Stomach (tissue), 9 donors: ENCODE results near the gene MST1. TPM values are rescaled to one million over a fixed set of nuclear protein-coding genes. Genes with fewer than 3 reads are reported as not detected.
A peak's percentile ranks its signal among the peaks of the same experiment; 100 is the strongest.

ENCODE experiments used
- DNase-seq, 2 donors: peaks; one replicate each; pipeline versions ENCODE4 v3.0.0 to v3.0.0-alpha.2; 2013 to 2019
- H3K27ac ChIP-seq, 5 donors: fragments of 200-600 bp in 4 of 5; sonication (generic) in 4 of 5; one replicate each; pipeline ENCODE4 v1.5.1; 2013 to 2019; ENCODE audit warnings: mild to moderate bottlenecking in 1 of 5, moderate library complexity in 1 of 5
- H3K27me3 ChIP-seq, 3 donors: fragments of 200-600 bp; sonication (generic); one replicate each; pipeline ENCODE4 v1.5.1; 2017 to 2019; ENCODE audit warnings: mixed run types in 1 of 3
- H3K36me3 ChIP-seq, 4 donors: fragments of 200-600 bp; sonication (generic); 1 replicate in 3 of 4; 2 replicates in 1 of 4; pipeline ENCODE4 v1.5.1; 2016 to 2019
- H3K4me1 ChIP-seq, 4 donors: fragments of 200-600 bp; sonication (generic); one replicate each; pipeline ENCODE4 v1.5.1; 2016 to 2019
- H3K4me3 ChIP-seq, 4 donors: fragments of 200-600 bp; sonication (generic) in 3 of 4; one replicate each; pipeline ENCODE4 v1.5.1; 2016 to 2019; ENCODE audit warnings: mild to moderate bottlenecking in 1 of 4
- H3K9me3 ChIP-seq, 4 donors: fragments of 200-600 bp; sonication (generic); one replicate each; pipeline ENCODE4 v1.5.1; 2016 to 2019
- EP300 ChIP-seq: sonication (generic); formaldehyde crosslinking; IDR thresholded peaks from one replicate; pipeline ENCODE4 v1.6.1; 2017; ENCODE audit warnings: antibody characterized with exemption
- POLR2A ChIP-seq, 4 donors: fragments of 450-650 bp; IDR thresholded peaks; one replicate each; pipeline ENCODE4 v1.6.1; 2016; ENCODE audit warnings: antibody characterized with exemption in 4 of 4, control low read depth in 2 of 4, mild to moderate bottlenecking in 1 of 4, moderate library complexity in 1 of 4
- POLR2AphosphoS5 ChIP-seq, 3 donors: sonication (generic); formaldehyde crosslinking; IDR thresholded peaks; one replicate each; pipeline ENCODE4 v1.6.1; 2016; ENCODE audit warnings: antibody characterized with exemption in 3 of 3
- WGBS, 5 donors: extraction: QIAGEN DNeasy Blood & Tissue Kit in 3 of 5; methylation state at CpG; one replicate each; pipeline versions ENCODE4 v1.1.5 to v1.1.7; 2013 to 2018; 5-methylcytosine and 5-hydroxymethylcytosine counted together
- intact Hi-C: fragments of 100-400 bp; cut with DNase I; formaldehyde crosslinking; loops from one replicate; pipeline ENCODE4 v1.15.1; 2023; ENCODE audit warnings: low total_unique reads
- polyA plus RNA-seq, 3 donors: library from polyadenylated mRNA; stranded (reverse); fragments of 200-250 nt; gene quantifications; one replicate each; pipeline ENCODE4 v1.2.3, GENCODE V29; 2013
- total RNA-seq, 5 donors: library from RNA; depleted of rRNA; stranded (reverse); fragments of >200 nt; gene quantifications; one replicate each; pipeline versions ENCODE4 v1.1.0 to v1.2.3, GENCODE V29; 2014 to 2016
- TF ChIP-seq, protein P1 (sequence below), 7 experiments: fragments of 450-650 bp in 4 of 7; fragments of 200-600 bp in 3 of 7; sonication (generic) in 3 of 7; IDR thresholded peaks; one replicate each; pipeline ENCODE4 v1.5.1; 2016 to 2019; ENCODE audit warnings: antibody characterized with exemption in 7 of 7, control low read depth in 2 of 7, mild to moderate bottlenecking in 1 of 7
- donor health status: healthy with polysubstance abuse.
- donor health status: Bipolar disorder and iron deficiency.
- donor health status: healthy.

Gene MST1
- total and polyA plus RNA-seq, 8 donors = 6.7 to 172 (median 19.7) TPM

- Histone ChIP-seq H3K9me3 (no peaks in the 10 kb centered on the region), H3K4me3 (no peak overlapping the region), H3K27me3 (no peaks in the 10 kb centered on the region), H3K27ac (no peak overlapping the region), H3K36me3 (peaks cover 22 to 78% (median 71%) of the 10 kb centered on the region in 4 donors), H3K4me1 (peaks cover 21 to 44% (median 37%) of the 10 kb centered on the region in 4 donors)
- DNase-seq = no peak
- no peak for TF ChIP-seq EP300
- 87 to 92% (median 89%) methylated on average over 11 to 19 of the region's 19 CpGs for WGBS, 5 donors
- intact Hi-C loops = no loop called here
Measured at GRCh38 chr3:49727154-49727923, 38.1 kb upstream of the MST1 start.

- TF ChIP-seq, protein P1, sequence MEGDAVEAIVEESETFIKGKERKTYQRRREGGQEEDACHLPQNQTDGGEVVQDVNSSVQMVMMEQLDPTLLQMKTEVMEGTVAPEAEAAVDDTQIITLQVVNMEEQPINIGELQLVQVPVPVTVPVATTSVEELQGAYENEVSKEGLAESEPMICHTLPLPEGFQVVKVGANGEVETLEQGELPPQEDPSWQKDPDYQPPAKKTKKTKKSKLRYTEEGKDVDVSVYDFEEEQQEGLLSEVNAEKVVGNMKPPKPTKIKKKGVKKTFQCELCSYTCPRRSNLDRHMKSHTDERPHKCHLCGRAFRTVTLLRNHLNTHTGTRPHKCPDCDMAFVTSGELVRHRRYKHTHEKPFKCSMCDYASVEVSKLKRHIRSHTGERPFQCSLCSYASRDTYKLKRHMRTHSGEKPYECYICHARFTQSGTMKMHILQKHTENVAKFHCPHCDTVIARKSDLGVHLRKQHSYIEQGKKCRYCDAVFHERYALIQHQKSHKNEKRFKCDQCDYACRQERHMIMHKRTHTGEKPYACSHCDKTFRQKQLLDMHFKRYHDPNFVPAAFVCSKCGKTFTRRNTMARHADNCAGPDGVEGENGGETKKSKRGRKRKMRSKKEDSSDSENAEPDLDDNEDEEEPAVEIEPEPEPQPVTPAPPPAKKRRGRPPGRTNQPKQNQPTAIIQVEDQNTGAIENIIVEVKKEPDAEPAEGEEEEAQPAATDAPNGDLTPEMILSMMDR (IDR thresholded peaks at IDR 0.05) = no peak
- no peak for TF ChIP-seq POLR2AphosphoS5 (IDR thresholded peaks at IDR 0.05)
- no peak for TF ChIP-seq POLR2A (IDR thresholded peaks at IDR 0.05)
- TF ChIP-seq EP300 = no peak
- 57 to 75% (median 63%) methylated on average over 9 to 11 of the region's 11 CpGs for WGBS, 5 donors
- H3K9me3 ChIP-seq = no peaks in the 10 kb centered on the region
- no peak overlapping the region for H3K4me3 ChIP-seq
- H3K36me3 ChIP-seq = peaks cover 21 to 78% (median 71%) of the 10 kb centered on the region in 4 donors
- peak in 1 of 2 donors; percentile 70 for DNase-seq
- H3K27me3 ChIP-seq = no peaks in the 10 kb centered on the region
- H3K4me1 ChIP-seq = peaks cover 26 to 56% (median 46%) of the 10 kb centered on the region in 4 donors
- intact Hi-C loops = no loop called here
- peak overlapping the region in 4 of 5 donors; percentile 35 to 99 (median 98) for H3K27ac ChIP-seq
Measured at GRCh38 chr3:49725906-49726681, 36.8 kb upstream of the MST1 start.

DNA sequence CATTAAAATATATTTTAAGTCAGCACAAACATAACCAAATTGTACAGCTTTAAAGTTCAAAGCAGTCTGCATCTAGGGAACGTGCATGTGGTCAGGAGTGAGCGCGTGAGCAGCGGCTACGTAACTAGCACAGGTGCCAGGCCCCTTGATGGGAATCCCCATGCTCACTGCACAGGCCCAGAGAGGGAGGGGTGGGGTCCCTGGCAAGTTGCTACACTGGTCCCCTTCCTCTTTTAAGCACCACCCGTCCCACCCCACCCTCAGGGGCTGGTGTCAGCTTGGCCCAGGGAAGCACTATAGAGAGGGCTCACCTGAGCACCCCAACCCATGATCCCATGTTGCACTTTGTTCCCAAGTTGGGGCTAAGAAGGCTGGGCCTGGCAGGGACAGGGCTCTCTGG lies 35.3 kb upstream of the MST1 start:
- intact Hi-C loops = no loop called here
- peak in 1 of 2 donors; percentile 59 for DNase-seq
- peak overlapping the region; percentile 93 to 99 (median 98) for H3K27ac ChIP-seq
- H3K27me3 ChIP-seq = no peaks in the 10 kb centered on the region
- TF ChIP-seq, protein P1 (IDR thresholded peaks at IDR 0.05) = no peak
- TF ChIP-seq EP300 = no peak
- no peak for TF ChIP-seq POLR2AphosphoS5 (IDR thresholded peaks at IDR 0.05)
- TF ChIP-seq POLR2A (IDR thresholded peaks at IDR 0.05) = no peak
- peaks cover 26 to 70% (median 60%) of the 10 kb centered on the region in 4 donors for H3K4me1 ChIP-seq
- peaks cover 22 to 68% (median 61%) of the 10 kb centered on the region in 4 donors for H3K36me3 ChIP-seq
- WGBS, 5 donors = 6 to 24% (median 15%) methylated on average over 6 of the region's 6 CpGs
- no peaks in the 10 kb centered on the region for H3K9me3 ChIP-seq
- H3K4me3 ChIP-seq = peak overlapping the region; percentile 86 to 98 (median 90)

DNA sequence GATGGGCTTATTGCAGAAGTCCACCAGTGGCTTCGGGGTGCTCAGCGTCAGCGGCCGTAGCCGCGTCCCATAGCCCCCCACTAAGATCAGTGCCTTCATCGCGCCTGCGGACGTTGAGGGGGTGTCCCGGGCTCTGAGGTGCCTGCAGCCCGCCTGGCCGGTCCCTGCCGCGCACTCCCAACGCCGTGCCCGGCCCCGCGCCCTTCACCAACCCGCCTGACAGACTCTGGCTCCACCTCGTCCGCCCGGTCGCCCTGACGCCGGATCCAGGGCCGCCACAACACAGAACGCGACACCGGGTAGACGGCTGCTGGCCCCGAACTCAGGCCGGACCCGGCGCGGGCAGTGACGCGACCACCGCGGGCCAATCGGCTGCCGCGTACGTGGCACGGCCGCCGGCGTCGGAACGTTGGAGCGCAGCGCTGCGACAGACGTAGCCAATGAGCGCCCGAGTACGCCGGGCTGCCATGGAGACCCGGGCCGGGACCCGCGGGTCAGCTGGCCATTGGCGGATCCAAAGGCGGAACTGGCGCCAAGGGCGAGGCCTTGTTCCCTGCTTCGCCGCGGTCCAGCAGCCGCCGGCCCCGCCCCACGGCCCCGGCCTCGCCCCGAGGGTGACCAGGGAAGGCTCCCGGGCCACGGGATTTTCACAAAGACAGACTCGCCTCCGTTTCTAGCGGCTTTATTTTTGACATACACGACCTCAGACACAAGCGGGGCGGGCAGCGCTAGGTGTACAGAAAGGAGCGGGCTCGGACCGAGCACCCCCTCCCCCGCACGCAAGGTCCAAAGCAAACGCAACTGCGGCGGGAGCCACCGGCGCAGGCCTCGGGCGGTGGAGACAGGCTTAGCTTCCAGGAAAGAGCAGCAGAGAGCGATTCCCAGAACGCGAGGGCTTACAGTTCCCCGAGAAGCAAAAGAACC lies 34.6 kb upstream of the MST1 start, which contains the start of gene GMPPB:
Gene GMPPB (minus strand): TSS at position 324 of the 924 bp plus-strand sequence. CDS start 225 bp downstream, at position 99.
- Histone ChIP-seq H3K4me3 (peak within 1 kb of the TSS; percentile 86 to 98 (median 90)), H3K36me3 (peaks cover 22 to 61% (median 56%) of the 10 kb centered on the region in 4 donors), H3K27ac (peak within 1 kb of the TSS; percentile 96 to 99 (median 98)), H3K27me3 (no peaks in the 10 kb centered on the region), H3K9me3 (no peaks in the 10 kb centered on the region), H3K4me1 (peaks cover 32 to 77% (median 67%) of the 10 kb centered on the region in 4 donors)
- 0 to 1% (median 1%) methylated on average over 41 to 102 of the region's 102 CpGs for WGBS, 5 donors
- intact Hi-C loops = no loop called here
- DNase-seq = peak; percentile 98 to 99
- TF ChIP-seq POLR2A (IDR thresholded peaks at IDR 0.05) (peak in 2 of 4 donors; percentile 32 to 55), EP300 (no peak), POLR2AphosphoS5 (IDR thresholded peaks at IDR 0.05) (peak; percentile 34 to 96 (median 89))
- TF ChIP-seq, protein P1 (IDR thresholded peaks at IDR 0.05) = no peak
